Raji (cell line): ENCODE measurements around the gene TBCD.

Experiments
- POLR2A ChIP-seq: IDR thresholded peaks from 2 replicates; pipeline ENCODE4 v1.6.1; 2011; ENCODE audit warnings: low read depth, low read length, control low read depth; ENCODE audit not compliant: insufficient read depth

The TBCD gene

DNA sequence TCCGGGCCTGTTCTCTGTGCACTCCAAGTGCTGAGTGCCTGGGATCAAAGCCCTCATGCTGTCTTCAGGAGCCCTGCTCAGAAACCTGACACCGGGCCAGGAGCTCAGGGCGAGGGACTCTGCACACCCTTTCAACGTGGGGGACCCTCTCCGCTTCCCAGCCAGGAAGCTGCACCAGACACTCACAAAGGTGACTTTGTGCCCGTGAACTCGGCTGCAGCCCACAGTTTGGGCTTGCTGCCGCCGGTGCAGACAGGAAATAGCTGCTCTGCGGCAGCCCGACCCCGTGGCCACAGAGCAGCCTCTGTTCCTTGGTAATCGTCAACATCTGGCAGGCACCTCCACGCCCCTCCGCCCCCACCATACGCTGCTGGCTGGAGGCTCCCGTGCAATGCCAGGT is 234.1 kb downstream of the TBCD start:
- TF ChIP-seq POLR2A, result no peak

GRCh38 chr17:82989881-82990280 is 238.0 kb downstream of the TBCD start:
- TF ChIP-seq POLR2A, result no peak

DNA sequence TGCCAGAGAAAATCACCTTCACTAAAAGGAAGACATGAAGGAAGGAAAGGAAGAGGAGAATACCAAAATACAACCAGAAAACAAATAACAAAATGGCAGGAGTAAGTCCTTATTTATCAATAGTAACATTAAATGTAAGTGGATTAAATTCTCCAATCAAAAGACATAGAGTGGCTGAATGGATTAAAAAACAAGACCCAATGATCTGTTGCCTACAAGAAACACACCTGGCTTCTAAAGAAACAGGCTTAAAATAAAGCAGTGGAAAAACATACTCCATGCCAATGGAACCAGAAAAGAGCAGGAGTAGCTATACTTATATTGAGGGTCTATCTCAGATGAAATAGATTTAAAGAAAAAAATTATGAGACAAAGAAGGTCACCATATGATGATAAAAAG is 241.1 kb downstream of the TBCD start:
- TF ChIP-seq POLR2A, result no peak
